Activated naive CD8-positive, alpha-beta T cell treated with anti-CD3 and anti-CD28 coated beads for 36 hours (primary cell): ENCODE results near the gene PRKCA. TPM values are rescaled to one million over a fixed set of nuclear protein-coding genes. Genes with fewer than 3 reads are reported as not detected.
"Not testable (repeated sequence)": the region's sequence is repeated elsewhere in the genome, so short reads cannot be mapped to it uniquely, and the experiment has no call there.

Source experiments
- DNase-seq: peaks from one replicate; pipeline ENCODE4 v3.0.0; 2021
- H3K27ac Mint-ChIP-seq: one replicate; pipeline ENCODE4 v1.8.0; 2022; ENCODE audit warnings: mild to moderate bottlenecking, moderate library complexity, mixed read lengths
- H3K27me3 Mint-ChIP-seq: one replicate; pipeline ENCODE4 v1.8.0; 2022; ENCODE audit warnings: mild to moderate bottlenecking, mixed read lengths
- H3K36me3 Mint-ChIP-seq: one replicate; pipeline ENCODE4 v1.8.0; 2021; ENCODE audit warnings: mild to moderate bottlenecking, mixed read lengths
- H3K4me1 Mint-ChIP-seq: one replicate; pipeline ENCODE4 v1.8.0; 2021; ENCODE audit warnings: mixed read lengths
- H3K4me3 Mint-ChIP-seq: one replicate; pipeline ENCODE4 v1.8.0; 2022; ENCODE audit warnings: mild to moderate bottlenecking, moderate library complexity, mixed read lengths
- H3K9me3 Mint-ChIP-seq: one replicate; pipeline ENCODE4 v1.8.0; 2022; ENCODE audit warnings: mixed read lengths
- total RNA-seq, 2 experiments: library from RNA; stranded (reverse); gene quantifications; one replicate each; pipeline ENCODE4 v1.2.3, GENCODE V29; 2021

Gene PRKCA
- total RNA-seq, 2 experiments from 2014 or later, result 63.5 to 65.8 TPM

GRCh38 chr17:66277191-66277590 lies 25.2 kb upstream of the PRKCA start:
- Mint-ChIP-seq H3K9me3 (peaks cover 2% of the 10 kb centered on the region), H3K27ac (no peak overlapping the region), H3K27me3 (no peaks in the 10 kb centered on the region), H3K4me1 (peaks cover 3% of the 10 kb centered on the region), H3K4me3 (no peak overlapping the region), H3K36me3 (no peaks in the 10 kb centered on the region)
- DNase-seq, result no peak

DNA sequence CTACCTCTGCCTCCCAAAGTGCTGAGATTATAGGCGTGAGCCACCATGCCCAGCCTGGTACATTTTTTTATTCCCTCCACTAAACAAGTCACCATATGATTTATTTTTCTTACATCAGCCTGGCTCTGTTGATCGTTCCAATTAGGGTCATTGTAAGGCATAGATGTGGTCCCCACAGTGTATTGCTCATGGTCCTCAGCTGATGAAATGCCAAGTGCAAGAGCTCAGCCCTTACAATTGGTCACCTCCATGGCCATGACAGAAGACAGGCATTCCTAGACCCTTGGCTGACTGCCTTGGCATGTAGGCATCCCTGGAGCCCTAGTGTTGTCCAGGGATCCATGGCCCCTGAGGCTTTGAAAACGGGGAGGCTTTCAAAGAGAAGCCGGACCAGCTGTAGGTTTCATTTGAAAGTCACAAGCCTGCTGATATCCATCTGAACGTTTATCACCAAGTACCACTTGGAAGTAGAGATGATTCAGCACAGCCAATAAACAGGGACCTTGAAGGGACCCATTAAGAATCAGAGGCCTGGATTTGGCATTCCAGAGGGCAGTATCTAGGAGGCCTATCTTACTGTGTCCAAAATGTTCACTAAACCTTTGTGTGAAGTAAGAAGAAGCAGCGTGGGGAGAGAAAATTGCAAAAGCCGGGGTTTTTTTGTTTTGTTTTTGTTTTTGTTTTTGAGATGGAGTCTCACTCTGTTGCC lies 20.6 kb upstream of the PRKCA start:
- H3K4me1 Mint-ChIP-seq, result peaks cover 12% of the 10 kb centered on the region
- no peak overlapping the region for H3K4me3 Mint-ChIP-seq
- H3K36me3 Mint-ChIP-seq, result peaks cover 1% of the 10 kb centered on the region
- DNase-seq, result no peak
- H3K27ac Mint-ChIP-seq, result no peak overlapping the region
- H3K27me3 Mint-ChIP-seq, result no peaks in the 10 kb centered on the region
- H3K9me3 Mint-ChIP-seq, result peaks cover 2% of the 10 kb centered on the region

DNA sequence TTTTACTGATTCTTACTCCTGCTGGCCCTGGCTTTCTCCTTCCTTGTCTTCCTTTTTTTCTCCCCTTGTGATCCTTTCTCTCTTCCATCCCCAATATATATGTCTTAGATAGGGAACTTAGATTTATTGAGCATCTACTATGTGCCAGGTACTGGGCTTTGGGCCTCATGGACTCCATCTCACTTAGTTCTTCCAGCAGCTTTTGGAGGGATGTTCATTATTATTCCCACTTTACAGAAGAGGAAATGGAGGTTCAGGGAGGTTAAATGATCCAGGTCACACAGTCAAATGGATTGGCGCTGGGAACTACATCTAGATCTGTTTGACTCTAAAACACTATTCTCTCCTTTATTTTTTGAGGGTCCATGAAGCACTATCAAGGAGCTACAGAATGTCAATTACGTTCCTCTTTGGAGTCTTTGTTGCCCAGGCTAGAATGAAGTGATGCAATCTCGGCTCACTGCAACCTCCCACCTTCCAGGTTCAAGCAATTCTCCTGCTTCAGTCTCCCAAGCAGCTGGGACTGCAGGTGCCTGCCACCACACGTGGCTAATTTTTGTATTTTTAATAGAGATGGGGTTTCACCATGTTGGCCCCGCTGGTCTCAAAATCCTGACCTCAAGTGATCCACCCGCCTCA lies 19.0 kb upstream of the PRKCA start:
- Mint-ChIP-seq H3K36me3 (peaks cover 1% of the 10 kb centered on the region), H3K9me3 (peaks cover 2% of the 10 kb centered on the region), H3K4me1 (peaks cover 15% of the 10 kb centered on the region), H3K4me3 (no peak overlapping the region), H3K27ac (no peak overlapping the region), H3K27me3 (no peaks in the 10 kb centered on the region)
- DNase-seq, result no peak

DNA sequence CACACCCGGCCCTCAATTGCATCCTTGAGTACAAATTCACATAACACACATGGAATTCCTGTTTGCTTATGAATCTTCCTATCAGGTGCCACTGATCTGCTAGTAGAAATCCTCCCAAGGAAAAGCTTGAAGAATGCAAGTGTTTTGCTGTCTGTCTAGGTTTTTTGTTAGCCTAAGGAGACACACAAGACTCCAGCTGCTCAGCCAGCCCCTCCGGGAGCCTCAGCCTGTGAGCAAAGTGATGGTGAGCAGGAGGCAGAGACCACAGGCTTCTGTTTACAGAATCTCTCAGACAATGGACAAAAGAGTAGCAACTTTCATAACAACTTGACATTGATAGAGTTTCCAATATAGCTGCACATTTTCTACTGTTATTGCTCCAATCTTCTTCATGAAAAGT lies 18.4 kb upstream of the PRKCA start:
- Mint-ChIP-seq H3K36me3 (peaks cover 1% of the 10 kb centered on the region), H3K27me3 (no peaks in the 10 kb centered on the region), H3K4me1 (peaks cover 15% of the 10 kb centered on the region), H3K27ac (no peak overlapping the region), H3K9me3 (peaks cover 2% of the 10 kb centered on the region), H3K4me3 (no peak overlapping the region)
- no peak for DNase-seq

- peaks cover 16% of the 10 kb centered on the region for H3K4me1 Mint-ChIP-seq
- H3K4me3 Mint-ChIP-seq, result no peak overlapping the region
- DNase-seq, result no peak
- no peaks in the 10 kb centered on the region for H3K27me3 Mint-ChIP-seq
- no peak overlapping the region for H3K27ac Mint-ChIP-seq
- H3K36me3 Mint-ChIP-seq, result peaks cover 1% of the 10 kb centered on the region
- H3K9me3 Mint-ChIP-seq, result peaks cover 2% of the 10 kb centered on the region
Measured at GRCh38 chr17:66285149-66285548, 17.3 kb upstream of the PRKCA start.

DNA sequence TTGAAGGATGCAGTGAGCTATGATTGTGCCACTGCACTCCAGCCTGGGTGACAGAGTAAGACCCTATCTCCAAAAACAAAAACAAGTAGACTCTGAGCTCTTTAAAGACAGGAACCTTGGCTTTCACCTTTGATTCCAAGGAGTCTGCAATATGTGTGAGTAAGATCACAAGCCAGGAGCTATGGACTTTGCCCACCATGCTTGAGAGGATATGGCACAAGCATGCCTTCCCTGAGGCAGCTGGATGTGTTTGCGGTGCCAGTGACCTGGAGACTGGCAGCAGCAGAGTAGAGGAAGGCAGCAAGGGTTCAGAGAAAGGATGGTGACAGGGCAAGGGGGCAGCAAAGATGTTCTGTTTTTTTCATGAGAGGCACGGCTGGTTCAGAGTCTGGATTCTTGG lies 14.5 kb upstream of the PRKCA start:
- Mint-ChIP-seq H3K4me3 (no peak overlapping the region), H3K4me1 (peaks cover 19% of the 10 kb centered on the region), H3K27me3 (no peaks in the 10 kb centered on the region), H3K36me3 (peaks cover 1% of the 10 kb centered on the region), H3K9me3 (no peaks in the 10 kb centered on the region), H3K27ac (no peak overlapping the region)
- DNase-seq, result no peak

DNA sequence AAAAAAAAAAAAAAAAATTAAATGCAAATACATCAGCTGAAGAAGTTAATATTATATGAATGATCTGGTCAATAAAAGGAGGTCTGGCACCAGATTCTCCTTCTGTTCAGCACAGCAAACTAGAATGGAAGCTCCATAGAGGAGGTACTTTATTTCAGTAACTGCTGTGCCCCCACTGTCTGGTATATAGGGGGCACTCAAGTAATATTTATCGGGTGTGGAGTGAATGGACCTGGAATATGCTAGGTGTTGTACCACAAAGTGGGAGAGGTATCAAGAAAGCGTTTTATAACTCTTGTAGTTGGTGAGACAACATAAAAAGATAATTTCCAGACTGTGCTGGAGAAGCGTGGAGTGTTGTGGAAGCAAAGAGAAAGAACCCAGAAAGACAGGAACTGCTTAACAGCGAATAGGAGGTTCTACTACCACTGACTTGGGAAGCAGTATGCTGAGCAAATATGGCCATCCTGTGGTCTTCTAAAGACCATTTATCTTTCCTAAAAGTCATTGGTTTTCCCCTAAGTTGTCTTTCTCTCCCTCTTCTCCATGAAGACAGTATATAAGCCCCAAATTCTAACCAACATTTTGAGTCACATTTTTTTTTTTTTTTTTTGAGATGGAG lies 12.2 kb upstream of the PRKCA start:
- DNase-seq, result no peak
- H3K27me3 Mint-ChIP-seq, result no peaks in the 10 kb centered on the region

DNA sequence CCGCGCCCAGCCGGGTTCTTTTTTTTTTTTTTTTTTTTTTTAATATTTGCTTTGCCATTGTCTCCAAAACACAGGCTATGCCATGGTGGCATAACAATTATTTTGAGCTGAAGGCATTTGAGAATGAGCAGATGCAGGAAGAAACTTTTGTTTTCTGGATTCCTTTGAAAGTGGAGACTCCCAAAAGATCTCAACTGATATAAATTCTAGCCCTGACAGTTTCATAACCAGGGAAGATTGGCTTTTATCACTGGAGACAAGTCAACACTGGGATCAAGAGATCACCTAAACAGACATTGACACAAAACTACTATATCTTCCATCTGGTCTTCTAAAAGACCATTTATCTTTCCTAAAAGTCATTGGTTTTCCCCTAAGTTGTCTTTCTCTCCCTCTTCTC lies 10.1 kb upstream of the PRKCA start:
- no peaks in the 10 kb centered on the region for H3K27me3 Mint-ChIP-seq
- DNase-seq, result no peak

More for the DNA sequence above, 12.2 kb upstream of the PRKCA start:
- Mint-ChIP-seq H3K36me3 (peaks cover 1% of the 10 kb centered on the region), H3K4me3 (no peak overlapping the region), H3K4me1 (peaks cover 14% of the 10 kb centered on the region), H3K9me3 (no peaks in the 10 kb centered on the region), H3K27ac (no peak overlapping the region)

DNA sequence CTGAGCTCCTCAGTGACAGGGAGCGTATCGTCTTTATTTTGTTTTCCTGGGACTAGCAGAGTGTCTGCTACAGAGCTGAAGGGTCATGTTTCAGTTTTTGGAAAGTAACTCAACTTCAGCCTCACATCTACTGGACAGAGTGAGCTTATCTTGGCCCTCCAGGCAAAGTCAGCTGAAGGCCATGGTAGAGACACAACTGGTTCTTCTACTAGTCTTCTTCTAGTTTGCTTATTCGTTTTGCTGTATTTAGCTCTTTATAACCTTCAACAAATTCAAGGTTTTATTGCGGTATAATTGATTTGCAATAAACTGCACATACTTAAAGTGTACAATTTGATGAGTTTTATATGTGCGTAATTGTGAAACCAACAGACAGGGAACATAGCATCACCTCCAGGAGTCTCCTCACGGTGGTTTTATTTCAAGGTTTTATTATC lies 6.1 kb upstream of the PRKCA start:
- Mint-ChIP-seq H3K9me3 (peaks cover 2% of the 10 kb centered on the region), H3K27ac (no peak overlapping the region), H3K36me3 (no peaks in the 10 kb centered on the region), H3K4me1 (peaks cover 22% of the 10 kb centered on the region), H3K27me3 (no peaks in the 10 kb centered on the region), H3K4me3 (no peak overlapping the region)
- no peak for DNase-seq

More for the DNA sequence above, 10.1 kb upstream of the PRKCA start:
- H3K27ac Mint-ChIP-seq, result no peak overlapping the region
- no peaks in the 10 kb centered on the region for H3K36me3 Mint-ChIP-seq
- H3K4me3 Mint-ChIP-seq, result no peak overlapping the region
- peaks cover 4% of the 10 kb centered on the region for H3K4me1 Mint-ChIP-seq
- no peaks in the 10 kb centered on the region for H3K9me3 Mint-ChIP-seq

- not testable (repeated sequence) for DNase-seq, H3K4me3 Mint-ChIP-seq, H3K36me3 Mint-ChIP-seq
Measured at GRCh38 chr17:66297443-66297842, 5.0 kb upstream of the PRKCA start.

GRCh38 chr17:66299711-66300110 lies 2.7 kb upstream of the PRKCA start:
- no peak overlapping the region for H3K4me3 Mint-ChIP-seq
- peaks cover 10% of the 10 kb centered on the region for H3K36me3 Mint-ChIP-seq
- DNase-seq, result no peak
- H3K27me3 Mint-ChIP-seq, result no peaks in the 10 kb centered on the region
- H3K27ac Mint-ChIP-seq, result no peak overlapping the region
- H3K9me3 Mint-ChIP-seq, result peaks cover 2% of the 10 kb centered on the region
- H3K4me1 Mint-ChIP-seq, result peaks cover 34% of the 10 kb centered on the region

More at GRCh38 chr17:66297443-66297842, 5.0 kb upstream of the PRKCA start:
- H3K4me1 Mint-ChIP-seq, result peaks cover 26% of the 10 kb centered on the region
- not testable (repeated sequence) for H3K27ac Mint-ChIP-seq, H3K9me3 Mint-ChIP-seq, H3K27me3 Mint-ChIP-seq

DNA sequence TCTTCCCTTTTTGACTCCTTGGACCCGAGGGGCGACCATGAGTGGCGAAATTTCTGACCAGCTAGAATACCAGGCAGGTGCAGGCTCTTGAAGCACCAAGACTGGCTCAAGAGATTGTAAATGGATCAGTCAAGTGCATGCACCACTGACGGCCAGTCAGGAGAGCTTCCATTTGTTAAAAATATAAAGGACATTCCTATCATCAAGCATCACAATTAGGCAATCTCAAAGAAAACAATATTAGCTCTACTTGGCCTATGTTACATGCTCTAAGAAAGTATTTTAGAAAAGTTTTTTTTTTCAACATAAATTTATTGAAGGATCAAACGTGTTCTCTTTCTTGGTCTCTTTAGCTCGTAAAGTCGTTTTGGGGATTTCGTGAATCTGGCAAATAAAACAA lies 1.5 kb upstream of the PRKCA start:
- peaks cover 2% of the 10 kb centered on the region for H3K9me3 Mint-ChIP-seq
- peak overlapping the region; percentile 93 for H3K4me3 Mint-ChIP-seq
- H3K4me1 Mint-ChIP-seq, result peaks cover 42% of the 10 kb centered on the region
- peaks cover 12% of the 10 kb centered on the region for H3K36me3 Mint-ChIP-seq
- DNase-seq, result no peak
- no peak overlapping the region for H3K27ac Mint-ChIP-seq
- no peaks in the 10 kb centered on the region for H3K27me3 Mint-ChIP-seq

DNA sequence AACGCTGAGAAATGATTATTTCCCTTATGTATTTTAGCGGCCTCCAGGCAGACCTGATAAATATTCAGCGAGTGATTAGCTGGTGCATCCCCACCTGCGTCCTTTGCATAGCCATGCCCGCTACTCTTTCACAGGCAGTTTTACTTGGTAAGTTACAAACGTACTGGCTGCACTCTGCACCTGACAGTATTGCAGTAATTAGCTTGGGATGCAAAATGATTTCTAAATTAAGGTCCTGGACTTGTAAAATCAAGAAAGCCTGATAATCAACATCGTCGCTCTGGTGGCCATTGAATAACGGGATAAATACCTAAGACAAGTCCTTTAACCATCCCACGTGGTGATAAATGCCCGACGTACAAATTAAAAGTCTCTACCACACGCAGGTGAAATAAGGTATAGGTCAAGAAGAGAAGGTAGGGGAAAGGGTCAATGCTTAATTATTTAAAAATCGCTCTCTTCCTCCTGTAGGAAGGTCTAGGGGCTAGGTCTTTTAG lies 998 bp upstream of the PRKCA start:
- Mint-ChIP-seq H3K4me1 (peaks cover 45% of the 10 kb centered on the region), H3K27me3 (no peaks in the 10 kb centered on the region), H3K9me3 (peaks cover 2% of the 10 kb centered on the region), H3K4me3 (peak overlapping the region; percentile 93), H3K36me3 (peaks cover 15% of the 10 kb centered on the region), H3K27ac (peak overlapping the region; percentile 89)
- DNase-seq, result no peak

DNA sequence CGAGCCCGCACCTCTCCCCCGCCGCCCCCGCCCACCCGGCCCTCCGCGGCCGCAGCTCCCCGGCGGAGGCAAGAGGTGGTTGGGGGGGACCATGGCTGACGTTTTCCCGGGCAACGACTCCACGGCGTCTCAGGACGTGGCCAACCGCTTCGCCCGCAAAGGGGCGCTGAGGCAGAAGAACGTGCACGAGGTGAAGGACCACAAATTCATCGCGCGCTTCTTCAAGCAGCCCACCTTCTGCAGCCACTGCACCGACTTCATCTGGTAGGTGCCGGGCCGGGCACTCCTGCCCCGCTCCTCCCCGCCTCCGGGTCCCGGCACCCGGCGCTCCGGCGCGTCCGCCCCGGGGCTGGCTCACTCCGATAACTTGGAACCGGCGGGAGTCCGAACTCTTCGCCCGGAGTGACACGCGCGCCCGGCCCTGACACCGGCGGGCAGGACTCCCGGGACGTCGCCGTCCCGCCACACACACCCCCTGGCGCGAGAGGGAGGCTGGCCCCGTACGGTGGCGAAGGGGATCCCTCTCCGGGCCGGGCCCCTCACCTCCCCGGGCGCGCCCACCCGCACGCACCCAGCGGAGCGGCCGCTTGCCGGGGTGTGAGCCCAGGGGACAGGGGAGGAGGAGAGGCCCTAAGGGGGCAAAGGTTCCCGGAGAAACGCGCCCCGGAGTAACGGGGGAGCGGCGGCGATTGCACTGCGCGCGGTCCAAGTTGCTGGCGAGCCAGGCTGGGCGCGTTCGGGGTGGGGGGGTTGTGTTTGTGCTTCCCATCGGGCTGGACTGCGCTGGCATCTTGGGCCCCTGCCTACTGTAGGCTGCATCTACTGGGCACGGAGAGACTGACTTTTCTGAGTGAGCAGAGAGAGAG lies 581 bp downstream of the PRKCA start:
- Mint-ChIP-seq H3K36me3 (peaks cover 29% of the 10 kb centered on the region), H3K4me1 (peaks cover 60% of the 10 kb centered on the region), H3K9me3 (peaks cover 2% of the 10 kb centered on the region)

More for the DNA sequence above, 581 bp downstream of the PRKCA start:
- Mint-ChIP-seq H3K27me3 (no peaks in the 10 kb centered on the region), H3K27ac (peak overlapping the region; percentile 92), H3K4me3 (peak overlapping the region; percentile 99)
- DNase-seq, result peak; percentile 52
